PC-9 (cell line): Measurements from ENCODE around the gene NR3C1. TPM values are rescaled to one million over a fixed set of nuclear protein-coding genes. Genes with fewer than 3 reads are reported as not detected.

Experiments
- BruUV-seq: library from RNA; stranded (reverse); fragments of 400-500 nt; replicated peaks from 2 replicates; lab custom pipeline; 2021; lab: Mats Ljungman, UMichigan
- CTCF ChIA-PET: fragments of 300-600 bp; sonication (Branson Sonifier 250); formaldehyde crosslinking; loops from one replicate; lab custom pipeline; 2022; ENCODE audit warnings: antibody characterized with exemption; lab: Charles Lee
- POLR2A ChIA-PET: fragments of 300-600 bp; sonication (Branson Sonifier 250); formaldehyde crosslinking; loops from one replicate; lab custom pipeline; 2022; ENCODE audit warnings: antibody characterized with exemption; ENCODE audit not compliant: unreplicated experiment; lab: Charles Lee
- DNase-seq, 2 experiments: peaks; one replicate each; pipeline versions ENCODE4 v3.0.0 to v3.0.0-alpha.2; 2015 to 2022; ENCODE audit warnings: mixed read lengths in 1 of 2
- H2AFZ ChIP-seq: fragments of 200-600 bp; sonication (generic); 2 replicates; pipeline ENCODE4 v1.8.1; 2017; ENCODE audit warnings: antibody characterized with exemption
- H3F3A ChIP-seq: fragments of 200-600 bp; sonication (generic); 2 replicates; pipeline ENCODE4 v1.8.1; 2017; ENCODE audit warnings: antibody characterized with exemption, mild to moderate bottlenecking, low read depth; ENCODE audit not compliant: insufficient read depth
- H3K27ac ChIP-seq: fragments of 200-600 bp; sonication (generic); 2 replicates; pipeline ENCODE4 v1.6.1; 2016; ENCODE audit warnings: mixed run types
- H3K27me3 ChIP-seq: fragments of 200-600 bp; sonication (generic); 2 replicates; pipeline ENCODE4 v1.6.1; 2016; ENCODE audit warnings: low read depth, mixed run types; ENCODE audit not compliant: insufficient read depth
- H3K36me3 ChIP-seq: fragments of 200-600 bp; sonication (generic); 2 replicates; pipeline ENCODE4 v1.6.1; 2016; ENCODE audit warnings: low read depth, mixed run types
- H3K4me1 ChIP-seq: fragments of 200-600 bp; sonication (generic); replicated peaks from 2 replicates; pipeline ENCODE4 v1.6.1; 2016; ENCODE audit warnings: mixed run types; ENCODE audit not compliant: insufficient read depth
- H3K4me2 ChIP-seq: fragments of 200-600 bp; sonication (generic); 2 replicates; pipeline ENCODE4 v1.6.1; 2017; ENCODE audit warnings: mixed run types
- H3K4me3 ChIP-seq: fragments of 200-600 bp; sonication (generic); 2 replicates; pipeline ENCODE4 v1.6.1; 2016; ENCODE audit warnings: mixed run types
- H3K79me2 ChIP-seq: fragments of 200-600 bp; sonication (generic); 2 replicates; pipeline ENCODE4 v1.6.1; 2017; ENCODE audit warnings: low read depth, mixed run types
- H3K9me2 ChIP-seq: fragments of 200-600 bp; sonication (generic); 2 replicates; pipeline ENCODE4 v1.8.1; 2017; ENCODE audit warnings: mild to moderate bottlenecking; ENCODE audit not compliant: insufficient read depth
- H3K9me3 ChIP-seq: fragments of 200-600 bp; sonication (generic); 2 replicates; pipeline ENCODE4 v1.8.1; 2016; ENCODE audit warnings: low read depth; ENCODE audit not compliant: insufficient read depth
- H4K20me1 ChIP-seq: fragments of 200-600 bp; sonication (generic); 2 replicates; pipeline ENCODE4 v1.8.1; 2017; ENCODE audit not compliant: insufficient read depth
- EZH2 ChIP-seq: fragments of 200-600 bp; sonication (generic); IDR thresholded peaks from 2 replicates; pipeline ENCODE4 v1.8.0; 2017; ENCODE audit warnings: antibody characterized with exemption, low read depth
- intact Hi-C: fragments of 100-400 bp; cut with micrococcal nuclease; formaldehyde crosslinking; loops from one replicate; pipeline ENCODE4 v1.10.0; 2022; ENCODE audit not compliant: unreplicated experiment
- total RNA-seq: library from RNA; stranded (reverse); gene quantifications from 2 replicates; pipeline ENCODE4 v1.2.3, GENCODE V29; 2021
- TF ChIP-seq, protein P1 (sequence below): fragments of 200-600 bp; sonication (generic); conservative IDR thresholded peaks from 2 replicates; pipeline ENCODE4 v1.6.1; 2017; ENCODE audit warnings: mixed run types, antibody characterized with exemption, mild to moderate bottlenecking, moderate library complexity

Gene NR3C1
- total RNA-seq, 1 experiment from 2014 or later, result 52.8 TPM

DNA sequence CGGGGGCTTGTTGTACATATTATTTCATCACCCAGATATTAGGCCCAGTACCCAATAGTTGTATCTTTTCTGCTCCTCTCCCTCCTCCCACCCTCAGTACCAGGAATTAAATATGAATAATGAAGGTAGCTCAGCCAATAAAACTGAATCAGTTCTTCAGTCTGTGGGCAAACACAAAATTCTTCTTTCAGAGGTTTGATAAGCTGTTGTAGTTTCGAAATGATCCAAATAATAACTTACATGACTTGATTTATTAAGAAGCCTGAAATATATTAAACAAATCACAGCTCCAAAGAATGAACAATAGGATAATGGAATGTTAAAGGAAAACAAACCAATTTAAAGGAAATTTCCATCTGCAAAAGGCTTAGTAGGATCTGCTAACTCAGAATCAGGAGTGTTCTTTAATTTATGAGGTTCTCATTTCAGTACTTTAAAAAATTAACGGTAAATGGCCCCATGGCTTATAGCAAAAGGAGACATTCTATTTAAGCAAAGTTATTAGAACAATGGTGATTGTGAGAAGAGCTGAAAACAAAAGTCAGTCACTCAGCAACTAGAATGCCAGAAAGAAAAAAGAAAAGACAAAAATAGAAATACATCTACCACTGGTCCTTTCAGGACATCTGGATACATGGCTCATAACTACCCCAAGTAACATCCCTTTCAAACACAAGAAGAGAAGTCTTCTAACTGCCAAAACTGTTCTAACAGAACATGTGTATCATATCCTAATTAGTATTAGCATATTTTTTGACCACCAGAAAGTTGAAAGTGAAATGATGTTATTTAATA, 62.4 kb downstream of the NR3C1 start:
- no TSS peak for BruUV-seq
- POLR2A ChIA-PET, result no interaction called here

DNA sequence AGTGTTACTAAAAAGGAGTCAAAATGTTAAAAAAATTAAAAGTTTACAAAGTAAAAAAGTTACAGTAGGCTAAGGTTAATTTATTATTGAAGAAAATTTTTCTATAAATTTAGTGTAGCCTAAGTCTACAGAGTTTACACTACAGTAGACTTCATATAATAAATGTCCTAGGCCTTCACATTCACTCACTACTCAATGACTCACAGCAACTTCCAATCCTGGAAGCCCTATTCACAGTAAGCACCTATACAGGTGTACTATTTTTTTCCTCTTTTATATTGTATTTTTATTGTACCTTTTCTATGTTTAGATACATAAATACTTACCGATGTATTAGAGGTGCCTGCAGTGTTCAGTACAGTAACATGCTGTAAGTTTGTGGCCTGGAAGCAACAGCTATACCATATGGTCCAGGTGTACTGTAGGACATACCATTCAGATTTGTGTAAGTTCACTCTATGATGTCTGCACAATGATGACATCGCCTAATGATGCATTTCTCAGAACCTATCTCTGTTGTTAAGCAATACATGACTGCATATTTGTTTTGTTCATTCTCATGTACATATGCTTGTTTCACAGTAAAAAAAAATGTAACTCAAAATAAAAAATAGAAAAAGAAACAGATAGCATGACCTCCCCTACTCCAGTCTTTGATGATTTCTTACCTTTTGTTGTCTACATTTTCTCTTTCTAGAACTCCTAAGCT, 64.7 kb downstream of the NR3C1 start:
- peaks cover 8% of the 10 kb centered on the region; the same call in 1 of the 2 replicates for H3K4me1 ChIP-seq
- H2AFZ ChIP-seq, result no peak overlapping the region
- ChIA-PET CTCF (no interaction called here), POLR2A (no interaction called here)
- peak overlapping the region; percentile 13; the same call in 1 of the 2 replicates for H3K27ac ChIP-seq
- H3K9me2 ChIP-seq, result no peaks in the 10 kb centered on the region
- H3K79me2 ChIP-seq, result peaks cover 39% of the 10 kb centered on the region
- no peak overlapping the region for H3K4me2 ChIP-seq
- no peak overlapping the region for H3K4me3 ChIP-seq
- H3F3A ChIP-seq, result peaks cover 4% of the 10 kb centered on the region
- no peaks in the 10 kb centered on the region for H4K20me1 ChIP-seq
- H3K36me3 ChIP-seq, result no peaks in the 10 kb centered on the region
- TF ChIP-seq, protein P1, sequence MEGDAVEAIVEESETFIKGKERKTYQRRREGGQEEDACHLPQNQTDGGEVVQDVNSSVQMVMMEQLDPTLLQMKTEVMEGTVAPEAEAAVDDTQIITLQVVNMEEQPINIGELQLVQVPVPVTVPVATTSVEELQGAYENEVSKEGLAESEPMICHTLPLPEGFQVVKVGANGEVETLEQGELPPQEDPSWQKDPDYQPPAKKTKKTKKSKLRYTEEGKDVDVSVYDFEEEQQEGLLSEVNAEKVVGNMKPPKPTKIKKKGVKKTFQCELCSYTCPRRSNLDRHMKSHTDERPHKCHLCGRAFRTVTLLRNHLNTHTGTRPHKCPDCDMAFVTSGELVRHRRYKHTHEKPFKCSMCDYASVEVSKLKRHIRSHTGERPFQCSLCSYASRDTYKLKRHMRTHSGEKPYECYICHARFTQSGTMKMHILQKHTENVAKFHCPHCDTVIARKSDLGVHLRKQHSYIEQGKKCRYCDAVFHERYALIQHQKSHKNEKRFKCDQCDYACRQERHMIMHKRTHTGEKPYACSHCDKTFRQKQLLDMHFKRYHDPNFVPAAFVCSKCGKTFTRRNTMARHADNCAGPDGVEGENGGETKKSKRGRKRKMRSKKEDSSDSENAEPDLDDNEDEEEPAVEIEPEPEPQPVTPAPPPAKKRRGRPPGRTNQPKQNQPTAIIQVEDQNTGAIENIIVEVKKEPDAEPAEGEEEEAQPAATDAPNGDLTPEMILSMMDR, result no peak
- TF ChIP-seq EZH2, result no peak
- no peak for DNase-seq
- no TSS peak for BruUV-seq
- H3K27me3 ChIP-seq, result no peaks in the 10 kb centered on the region
- intact Hi-C loops, result no loop called here
- H3K9me3 ChIP-seq, result no peaks in the 10 kb centered on the region

More for the DNA sequence above, 62.4 kb downstream of the NR3C1 start:
- intact Hi-C loops, result no loop called here
- Histone ChIP-seq H3K9me2 (no peaks in the 10 kb centered on the region), H3K79me2 (peaks cover 43% of the 10 kb centered on the region), H3F3A (peaks cover 4% of the 10 kb centered on the region), H3K4me2 (no peak overlapping the region), H3K4me3 (no peak overlapping the region), H3K9me3 (no peaks in the 10 kb centered on the region), H4K20me1 (no peaks in the 10 kb centered on the region), H3K36me3 (no peaks in the 10 kb centered on the region), H3K4me1 (peaks cover 8% of the 10 kb centered on the region; the same call in 1 of the 2 replicates), H3K27ac (0 out of 2 replicates have a peak overlapping the region, but pooled peaks have one; percentile 5), H3K27me3 (no peaks in the 10 kb centered on the region), H2AFZ (no peak overlapping the region)
- CTCF ChIA-PET, result interaction anchor here (0.7 kb wide), 1 partner anchor 10 kb away, joined by 10 read pairs; no protein-coding TSS in a partner anchor
- DNase-seq, result no peak
- TF ChIP-seq EZH2, result no peak
- TF ChIP-seq, protein P1, result no peak

DNA sequence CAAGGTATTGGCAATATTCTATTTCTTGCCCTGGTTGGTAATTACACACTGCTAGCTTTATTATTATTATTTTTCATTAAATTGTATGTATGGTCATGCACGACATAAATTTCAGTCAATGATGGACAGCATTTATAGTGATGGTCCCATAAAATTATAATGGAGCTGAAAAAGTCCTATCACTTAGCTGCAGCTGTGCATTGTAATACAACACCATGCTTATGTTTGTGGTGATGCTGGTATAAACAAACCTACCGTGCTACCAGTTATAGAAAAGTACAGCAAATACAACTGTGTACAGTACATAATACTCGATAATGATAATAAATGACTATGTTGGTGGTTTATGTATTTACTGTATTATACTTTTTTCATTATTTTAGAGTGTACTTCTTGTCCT, 65.5 kb downstream of the NR3C1 start:
- no peaks in the 10 kb centered on the region for H3K9me3 ChIP-seq
- TF ChIP-seq, protein P1, result no peak
- no peak for TF ChIP-seq EZH2
- no peak for DNase-seq
- H3K79me2 ChIP-seq, result peaks cover 32% of the 10 kb centered on the region
- H3K4me1 ChIP-seq, result peaks cover 8% of the 10 kb centered on the region; the same call in 1 of the 2 replicates
- H2AFZ ChIP-seq, result no peak overlapping the region
- H3K4me2 ChIP-seq, result no peak overlapping the region
- no peaks in the 10 kb centered on the region for H3K36me3 ChIP-seq
- peaks cover 4% of the 10 kb centered on the region; the same call in 1 of the 2 replicates for H3F3A ChIP-seq
- POLR2A ChIA-PET, result no interaction called here
- no peak overlapping the region for H3K27ac ChIP-seq
- no TSS peak for BruUV-seq
- H3K27me3 ChIP-seq, result no peaks in the 10 kb centered on the region
- CTCF ChIA-PET, result no interaction called here
- H3K9me2 ChIP-seq, result no peaks in the 10 kb centered on the region
- H3K4me3 ChIP-seq, result no peak overlapping the region
- intact Hi-C loops, result no loop called here
- H4K20me1 ChIP-seq, result no peaks in the 10 kb centered on the region
